HepG2 (cell line): ENCODE measurements around the gene WNT1. TPM values are rescaled to one million over a fixed set of nuclear protein-coding genes. Genes with fewer than 3 reads are reported as not detected.

ENCODE experiments used
- ATAC-seq: fragments of 200-7000 bp; cut with Tn5 transposase; 3 replicates; pipeline ENCODE4 v1.9.1; 2020; ENCODE audit warnings: mild to moderate bottlenecking, moderate library complexity
- BruUV-seq: library from RNA; stranded (reverse); fragments of 400-500 nt; replicated peaks from 2 replicates; lab custom pipeline; 2021; lab: Mats Ljungman, UMichigan
- CTCF ChIA-PET: fragments of 300-600 bp; formaldehyde crosslinking; extraction: SDS; loops from one replicate; lab custom pipeline; 2021; ENCODE audit warnings: low total read pairs, inconsistent platforms, low intra/inter-chr PET ratio; lab: Yijun Ruan, JAX
- POLR2A ChIA-PET: fragments of 350-600 bp; sonication (Branson Sonifier 250); formaldehyde crosslinking; loops from one replicate; lab custom pipeline; 2020; ENCODE audit warnings: antibody characterized with exemption, inconsistent platforms; lab: Yijun Ruan, JAX
- DNase-seq: peaks from one replicate; pipeline ENCODE4 v3.0.0-alpha.2; 2015; ENCODE audit warnings: low spot score
- FAIRE-seq: peaks from 3 replicates; lab custom pipeline; 2011; peaks lifted over from hg19 to GRCh38; lab: Jason Lieb, UNC
- H2AFZ ChIP-seq: one replicate; pipeline ENCODE4 v1.6.1; 2011; ENCODE audit warnings: low read length, inconsistent platforms
- H3K27ac ChIP-seq: fragments of 300-600 bp; 3 replicates; pipeline ENCODE4 v1.8.0; 2011; ENCODE audit warnings: mixed run types, mild to moderate bottlenecking, mixed read lengths, low read length, inconsistent platforms; ENCODE audit not compliant: insufficient read depth; ENCODE audit errors: extremely low read length
- H3K27me3 ChIP-seq, 2 experiments: fragments of 200-600 bp in 1 of 2; 2 replicates in 1 of 2; 3 replicates in 1 of 2; pipeline versions ENCODE4 v1.6.0 to v1.8.0; 2011; ENCODE audit warnings: low read length in 2 of 2, mild to moderate bottlenecking in 2 of 2, moderate library complexity in 2 of 2, inconsistent platforms in 1 of 2; ENCODE audit not compliant: insufficient read depth in 2 of 2, control insufficient read depth in 1 of 2
- H3K36me3 ChIP-seq, 2 experiments: fragments of 200-600 bp in 1 of 2; replicated peaks in 1 of 2; 2 replicates in 1 of 2; 3 replicates in 1 of 2; pipeline versions ENCODE4 v1.5.1 to v1.8.0; 2011; ENCODE audit warnings: low read length in 2 of 2, inconsistent platforms in 1 of 2; ENCODE audit not compliant: insufficient read depth in 2 of 2, control insufficient read depth in 1 of 2
- H3K4me1 ChIP-seq: 2 replicates; pipeline ENCODE4 v1.5.1; 2012; ENCODE audit warnings: low read length, inconsistent platforms; ENCODE audit not compliant: insufficient read depth
- H3K4me2 ChIP-seq: 2 replicates; pipeline ENCODE4 v1.6.0; 2011; ENCODE audit warnings: low read depth, low read length, inconsistent platforms
- H3K4me3 ChIP-seq, 3 experiments: fragments of 200-600 bp in 1 of 3; sonication (generic), shearing (Covaris generic) in 1 of 3; replicated peaks in 1 of 3; 2 replicates each; pipeline ENCODE4 v1.5.1; 2011 to 2016; ENCODE audit warnings: low read length in 3 of 3, inconsistent platforms in 2 of 3, low read depth in 2 of 3, mild to moderate bottlenecking in 2 of 3, control low read depth in 1 of 3, mixed read lengths in 1 of 3; ENCODE audit not compliant: insufficient read depth in 1 of 3
- H3K79me2 ChIP-seq: one replicate; pipeline ENCODE4 v1.6.1; 2011; ENCODE audit warnings: low read length, inconsistent platforms; ENCODE audit not compliant: insufficient read depth
- H3K9ac ChIP-seq: 2 replicates; pipeline ENCODE4 v1.6.0; 2011; ENCODE audit warnings: mild to moderate bottlenecking, low read depth, low read length, inconsistent platforms; ENCODE audit not compliant: insufficient read depth
- H3K9me3 ChIP-seq: 2 replicates; pipeline ENCODE4 v1.5.1; 2012; ENCODE audit warnings: mild to moderate bottlenecking, low read length
- H4K20me1 ChIP-seq: 2 replicates; pipeline ENCODE4 v1.6.0; 2011; ENCODE audit warnings: inconsistent platforms, mild to moderate bottlenecking, low read length, moderate library complexity; ENCODE audit not compliant: insufficient read depth
- ATF7-NPFF ChIP-seq: sonication (generic); formaldehyde crosslinking; IDR thresholded peaks from 2 replicates; pipeline ENCODE4 v1.8.1; 2023; ENCODE audit warnings: mild to moderate bottlenecking, low read depth, missing genetic modification reagents, moderate library complexity
- CHCHD3 ChIP-seq: sonication (generic); formaldehyde crosslinking; IDR thresholded peaks from 2 replicates; pipeline ENCODE4 v1.8.0; 2022; ENCODE audit warnings: mild to moderate bottlenecking, missing genetic modification reagents, moderate library complexity
- HDAC6 ChIP-seq: fragments of 200-600 bp; sonication (generic); IDR thresholded peaks from 2 replicates; pipeline ENCODE4 v1.7.0; 2017; ENCODE audit warnings: mild to moderate bottlenecking, antibody characterized with exemption, low read length, low read depth
- MIER2 ChIP-seq: IDR thresholded peaks from 2 replicates; pipeline ENCODE4 v1.6.1; 2016; ENCODE audit warnings: missing biosample characterization, missing genetic modification reagents
- PHF20 ChIP-seq: sonication (generic); formaldehyde crosslinking; IDR thresholded peaks from 2 replicates; pipeline ENCODE4 v1.5.0; 2020; ENCODE audit warnings: mild to moderate bottlenecking, missing genetic modification reagents
- PTBP1 ChIP-seq: fragments of 200-400 bp; formaldehyde crosslinking; IDR thresholded peaks from 2 replicates; pipeline ENCODE4 v1.6.1; 2018; ENCODE audit warnings: low read length, low read depth; ENCODE audit not compliant: poor library complexity, severe bottlenecking
- SIX1 ChIP-seq: sonication (generic); formaldehyde crosslinking; IDR thresholded peaks from 2 replicates; pipeline ENCODE4 v1.4.0; 2020; ENCODE audit warnings: missing genetic modification reagents, borderline replicate concordance
- SOX13 ChIP-seq, 3 experiments: fragments of 450-650 bp in 1 of 3; sonication (generic) in 1 of 3; formaldehyde crosslinking in 1 of 3; IDR thresholded peaks in 2 of 3; conservative IDR thresholded peaks in 1 of 3; 2 replicates each; pipeline versions ENCODE4 v1.5.0 to v1.6.1; 2016 to 2020; ENCODE audit warnings: antibody characterized with exemption in 1 of 3, mild to moderate bottlenecking in 1 of 3, missing compliant biosample characterization in 1 of 3, missing genetic modification reagents in 1 of 3, moderate library complexity in 1 of 3
- ZNF12 ChIP-seq: sonication (generic); formaldehyde crosslinking; IDR thresholded peaks from 2 replicates; pipeline ENCODE4 v1.5.0; 2020; ENCODE audit warnings: missing genetic modification reagents
- ZNF451 ChIP-seq: sonication (generic); formaldehyde crosslinking; IDR thresholded peaks from 2 replicates; pipeline ENCODE4 v1.5.0; 2020; ENCODE audit warnings: mild to moderate bottlenecking, missing genetic modification reagents
- ZNF510 ChIP-seq: sonication (generic); formaldehyde crosslinking; IDR thresholded peaks from 2 replicates; pipeline ENCODE4 v1.4.0; 2020; ENCODE audit warnings: low read depth, mild to moderate bottlenecking, missing genetic modification reagents
- WGBS: methylation state at CpG from one replicate; pipeline ENCODE4 v1.1.6; 2017; ENCODE audit warnings: low lambda C conversion rate; 5-methylcytosine and 5-hydroxymethylcytosine counted together
- in situ Hi-C: cut with HindIII; loops from 2 replicates; pipeline ENCODE4 v1.10.0; 2017; ENCODE audit warnings: low pct_unique_long_range_greater_than_20kb; ENCODE audit not compliant: extremely low pct_ligation_motif_present
- intact Hi-C: fragments of 100-400 bp; cut with micrococcal nuclease; formaldehyde crosslinking; loops from one replicate; pipeline ENCODE4 v1.10.0; 2022; ENCODE audit not compliant: unreplicated experiment
- polyA plus RNA-seq, 8 experiments: library from polyadenylated mRNA; depleted of rRNA in 3 of 8; stranded (reverse) in 7 of 8; unstranded in 1 of 8; fragments of >200 nt; fragmentation: Illumina TruSeq in 4 of 8; extraction: Trizol in 4 of 8; gene quantifications; 2 replicates each; pipeline versions ENCODE4 v1.2.1 to v1.2.3, GENCODE V29; 2011 to 2016; ENCODE audit warnings: low read depth in 4 of 8, missing spikeins in 1 of 8, mixed read lengths in 1 of 8; ENCODE audit not compliant: insufficient read depth in 1 of 8
- total RNA-seq, 5 experiments: library from RNA; depleted of rRNA; stranded (reverse); fragments of >200 nt; fragmentation: Illumina TruSeq; extraction: Trizol; gene quantifications; 2 replicates each; pipeline ENCODE4 v1.2.3, GENCODE V29; 2016; ENCODE audit warnings: low read depth in 1 of 5

WNT1 gene
- total and polyA plus RNA-seq, 2 of the 13 experiments (the other 11 are each of a cell fraction or from before 2014, with no cell fraction given) = not detected

DNA sequence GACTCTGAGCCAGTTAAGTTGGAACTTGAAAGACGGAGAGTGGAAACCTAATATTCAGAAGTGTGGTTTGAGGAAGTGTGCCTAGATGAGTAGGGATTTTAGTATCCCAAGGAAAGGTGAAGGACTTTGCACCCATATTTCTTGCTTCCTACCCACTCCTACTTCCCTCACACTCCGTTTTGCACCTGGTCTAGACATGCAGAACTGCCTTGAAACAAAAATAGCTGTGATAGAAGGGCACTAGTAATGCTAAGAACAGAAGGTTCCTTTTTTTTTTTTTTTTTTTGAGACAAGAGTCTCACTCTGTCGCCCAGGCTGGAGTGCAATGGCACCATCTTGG is 20.1 kb upstream of the WNT1 start:
- Histone ChIP-seq H3K79me2 (peaks cover 34% of the 10 kb centered on the region), H2AFZ (peak overlapping the region; percentile 28), H3K27me3 (0 out of 5 replicates have a peak, but pooled peaks cover 0 to 3% of the 10 kb centered on the region in 2 experiments), H3K27ac (no peak overlapping the region), H3K9me3 (no peaks in the 10 kb centered on the region), H3K36me3 (peaks cover 0 to 8% of the 10 kb centered on the region in 2 experiments; a peak in 2 of 5 replicates), H3K9ac (peak overlapping the region; percentile 39; the same call in 1 of the 2 replicates), H3K4me3 (peak overlapping the region; percentile 85 to 98 (median 96)), H3K4me1 (peaks cover 32% of the 10 kb centered on the region), H3K4me2 (peak overlapping the region; percentile 94), H4K20me1 (peaks cover 6% of the 10 kb centered on the region; the same call in 1 of the 2 replicates)
- ATAC-seq (no peak), FAIRE-seq (no peak), DNase-seq (no peak)
- TF ChIP-seq ZNF451 (CRISPR knock-in tag) = no peak
- TF ChIP-seq PHF20 (CRISPR knock-in tag) = no peak
- TF ChIP-seq SIX1 (CRISPR knock-in tag) = no peak
- TF ChIP-seq ZNF510 = no peak
- TF ChIP-seq SOX13 (IDR thresholded peaks at IDR 0.05) = no peak
- no peak for TF ChIP-seq SOX13 (CRISPR knock-in tag; conservative IDR thresholded peaks at IDR 0.05 in 1 of 2, IDR thresholded peaks at IDR 0.05 in 1 of 2)
- TF ChIP-seq MIER2 (CRISPR knock-in tag) = no peak
- no peak for TF ChIP-seq ZNF12 (CRISPR knock-in tag)
- TF ChIP-seq PTBP1 = no peak
- TF ChIP-seq HDAC6 = no peak
- no peak for TF ChIP-seq CHCHD3 (CRISPR knock-in tag)
- no peak for TF ChIP-seq ATF7-NPFF
- WGBS = 6% methylated on average over 3 of the region's 3 CpGs
- POLR2A ChIA-PET = interaction anchor here (0.9 to 1.4 kb wide), 7 partner anchors 11 to 169 kb away, joined by 3 to 7 read pairs (median 6); partner anchors contain the start of genes ADCY6, DDN and RND1
- in situ Hi-C loops = no loop called here
- BruUV-seq = no TSS peak
- intact Hi-C loops = loop anchor here (5.0 kb wide), 1 partner anchor 1974 kb away; no protein-coding TSS in a partner anchor
- CTCF ChIA-PET = no interaction called here
